Measurements from ENCODE around the gene ZNF346. TPM values are rescaled to one million over a fixed set of nuclear protein-coding genes. Genes with fewer than 3 reads are reported as not detected.

The ZNF346 gene
- total and polyA plus RNA-seq, 2 of the 13 experiments (the other 11 are each of a cell fraction or from before 2014, with no cell fraction given), result 8.6 to 19.4 TPM

DNA sequence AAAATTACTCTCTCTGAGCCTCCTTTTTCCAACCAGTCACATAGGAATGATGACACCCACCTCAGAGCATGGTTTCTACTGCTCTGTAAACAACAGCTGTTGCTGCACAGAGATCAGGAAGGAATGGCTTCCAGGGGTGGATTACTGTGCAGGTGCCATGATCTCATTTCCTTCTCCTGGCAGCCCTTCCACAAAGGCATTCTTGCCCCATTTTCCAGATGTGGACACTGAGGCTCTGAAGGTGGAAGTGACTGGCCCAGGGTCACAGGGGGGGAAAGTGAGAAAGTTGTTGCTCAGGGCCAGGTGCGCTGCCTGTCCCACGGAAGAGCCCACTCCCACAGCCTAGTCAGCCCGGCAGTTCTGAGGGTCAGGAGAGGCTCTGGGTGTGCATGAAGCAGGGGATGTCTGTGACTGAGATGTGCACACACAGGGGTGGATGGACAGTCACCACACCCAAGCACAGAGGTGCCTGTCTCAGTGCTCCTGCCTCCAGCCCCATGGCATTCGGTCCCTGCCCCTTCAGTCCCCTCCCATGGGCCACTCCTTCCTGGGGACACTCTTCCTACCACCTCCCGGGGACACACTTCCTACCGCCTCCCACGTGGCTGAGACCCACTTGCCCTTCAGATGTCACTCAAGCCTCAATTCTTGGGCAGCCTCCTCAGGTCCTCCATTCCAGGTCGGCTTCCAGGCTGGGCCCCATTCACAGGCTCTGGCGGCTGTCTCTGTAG lies 81.2 kb downstream of the ZNF346 start (continued):
- no peak for TF ChIP-seq ZNF275 (CRISPR knock-in tag; IDR thresholded peaks at IDR 0.05; ENCODE audit: borderline replicate concordance)
- TF ChIP-seq HOXA5 (CRISPR knock-in tag; IDR thresholded peaks at IDR 0.05), result no peak
- TF ChIP-seq, protein P1, sequence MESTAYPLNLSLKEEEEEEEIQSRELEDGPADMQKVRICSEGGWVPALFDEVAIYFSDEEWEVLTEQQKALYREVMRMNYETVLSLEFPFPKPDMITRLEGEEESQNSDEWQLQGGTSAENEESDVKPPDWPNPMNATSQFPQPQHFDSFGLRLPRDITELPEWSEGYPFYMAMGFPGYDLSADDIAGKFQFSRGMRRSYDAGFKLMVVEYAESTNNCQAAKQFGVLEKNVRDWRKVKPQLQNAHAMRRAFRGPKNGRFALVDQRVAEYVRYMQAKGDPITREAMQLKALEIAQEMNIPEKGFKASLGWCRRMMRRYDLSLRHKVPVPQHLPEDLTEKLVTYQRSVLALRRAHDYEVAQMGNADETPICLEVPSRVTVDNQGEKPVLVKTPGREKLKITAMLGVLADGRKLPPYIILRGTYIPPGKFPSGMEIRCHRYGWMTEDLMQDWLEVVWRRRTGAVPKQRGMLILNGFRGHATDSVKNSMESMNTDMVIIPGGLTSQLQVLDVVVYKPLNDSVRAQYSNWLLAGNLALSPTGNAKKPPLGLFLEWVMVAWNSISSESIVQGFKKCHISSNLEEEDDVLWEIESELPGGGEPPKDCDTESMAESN (CRISPR knock-in tag; conservative IDR thresholded peaks at IDR 0.05), result no peak
- TF ChIP-seq ELK4 (CRISPR knock-in tag; IDR thresholded peaks at IDR 0.05; ENCODE audit: borderline replicate concordance), result no peak
- no peak for TF ChIP-seq ZNF432 (CRISPR knock-in tag; IDR thresholded peaks at IDR 0.05; ENCODE audit: borderline replicate concordance)
- TF ChIP-seq PRDM15 (CRISPR knock-in tag; IDR thresholded peaks at IDR 0.05), result no peak
- TF ChIP-seq PLRG1 (conservative IDR thresholded peaks at IDR 0.05), result no peak
- no peak for TF ChIP-seq ZNF574 (CRISPR knock-in tag; IDR thresholded peaks at IDR 0.05)
- no peak for TF ChIP-seq ZNF101 (CRISPR knock-in tag; IDR thresholded peaks at IDR 0.05; ENCODE audit: borderline replicate concordance, low read depth)
- no peak for TF ChIP-seq HMG20B (CRISPR knock-in tag; conservative IDR thresholded peaks at IDR 0.05)
- no peak for TF ChIP-seq RERE (CRISPR knock-in tag; IDR thresholded peaks at IDR 0.05; ENCODE audit: low read depth)
